ENCODE data around the gene RBMS3. TPM values are rescaled to one million over a fixed set of nuclear protein-coding genes. Genes with fewer than 3 reads are reported as not detected.

RBMS3 gene
- total and polyA plus RNA-seq, 2 of the 13 experiments (the other 11 are each of a cell fraction or from before 2014, with no cell fraction given) = not detected

GRCh38 chr3:29453284-29454001, 172.6 kb downstream of the RBMS3 start:
- in situ Hi-C loops (cut with HindIII; ENCODE audit: extremely low pct_ligation_motif_present, low pct_unique_long_range_greater_than_20kb) = no loop called here
- WGBS (ENCODE audit: low lambda C conversion rate) = 14% methylated on average over 5 of the region's 7 CpGs
- no peak for DNase-seq (ENCODE audit: low spot score)
- Histone ChIP-seq H4K20me1 (ENCODE audit: insufficient read depth, low read length) (no peaks in the 10 kb centered on the region), H3K27me3 (ENCODE audit: control insufficient read depth in 1 of 2, insufficient read depth in 2 of 2, low read length in 2 of 2) (no peaks in the 10 kb centered on the region), H2AFZ (ENCODE audit: low read length) (no peak overlapping the region), H3K9ac (ENCODE audit: insufficient read depth, low read depth, low read length) (no peak overlapping the region), H3K27ac (ENCODE audit: extremely low read length, insufficient read depth, low read length) (no peak overlapping the region), H3K4me2 (ENCODE audit: low read depth, low read length) (no peak overlapping the region), H3K4me3 (replicated peaks in 1 of 3; ENCODE audit: insufficient read depth in 1 of 3, low read depth in 2 of 3, low read length in 3 of 3) (no peak overlapping the region), H3K36me3 (replicated peaks in 1 of 2; ENCODE audit: control insufficient read depth in 1 of 2, insufficient read depth in 2 of 2, low read length in 2 of 2) (no peaks in the 10 kb centered on the region), H3K9me3 (ENCODE audit: low read length) (no peaks in the 10 kb centered on the region), H3K79me2 (ENCODE audit: insufficient read depth, low read length) (no peaks in the 10 kb centered on the region), H3K4me1 (ENCODE audit: insufficient read depth, low read length) (no peaks in the 10 kb centered on the region)
- ChIA-PET CTCF (ENCODE audit: low intra/inter-chr PET ratio, low total read pairs) (no interaction called here), POLR2A (no interaction called here)
- BruUV-seq (replicated peaks) = no TSS peak
- intact Hi-C loops (cut with micrococcal nuclease; ENCODE audit: unreplicated experiment) = no loop called here
- no peak for FAIRE-seq
- TF ChIP-seq CAMTA2 (CRISPR knock-in tag; IDR thresholded peaks at IDR 0.05; ENCODE audit: borderline replicate concordance) = no peak
- TF ChIP-seq HCFC1 (IDR thresholded peaks at IDR 0.05; ENCODE audit: low read depth, low read length) = no peak
- TF ChIP-seq ZBTB20 (CRISPR knock-in tag; IDR thresholded peaks at IDR 0.05; ENCODE audit: borderline replicate concordance, low read depth) = no peak
- no peak for TF ChIP-seq STAG1 (CRISPR knock-in tag; IDR thresholded peaks at IDR 0.05)
- no peak for TF ChIP-seq ZHX2 (IDR thresholded peaks at IDR 0.05; ENCODE audit: low read depth)
- no peak for TF ChIP-seq ZHX2 (CRISPR knock-in tag; IDR thresholded peaks at IDR 0.05; ENCODE audit: borderline replicate concordance)
- TF ChIP-seq SP1 (IDR thresholded peaks at IDR 0.05) = no peak
- TF ChIP-seq SP1 (CRISPR knock-in tag; IDR thresholded peaks at IDR 0.05) = no peak
- ATAC-seq = no peak
